HepG2 (cell line): ENCODE measurements around the gene ANKRD12. TPM values are rescaled to one million over a fixed set of nuclear protein-coding genes. Genes with fewer than 3 reads are reported as not detected.

Experiments used
- FOXC1 ChIP-seq: sonication (generic); formaldehyde crosslinking; IDR thresholded peaks from 2 replicates; pipeline ENCODE4 v1.8.0; 2022; ENCODE audit warnings: mild to moderate bottlenecking, missing genetic modification reagents, borderline replicate concordance
- HIC2 ChIP-seq: sonication (generic); formaldehyde crosslinking; IDR thresholded peaks from 2 replicates; pipeline ENCODE4 v1.9.0; 2022; ENCODE audit warnings: low read depth, missing genetic modification reagents
- HNRNPL ChIP-seq: fragments of 200-400 bp; formaldehyde crosslinking; IDR thresholded peaks from 2 replicates; pipeline ENCODE4 v1.6.1; 2017; ENCODE audit warnings: mild to moderate bottlenecking, low read depth, low read length
- ISX ChIP-seq: sonication (generic); formaldehyde crosslinking; conservative IDR thresholded peaks from 2 replicates; pipeline ENCODE4 v1.5.0; 2020; ENCODE audit warnings: missing genetic modification reagents
- KAT8 ChIP-seq: IDR thresholded peaks from 2 replicates; pipeline ENCODE4 v1.6.1; 2016; ENCODE audit warnings: missing genetic modification reagents, missing compliant biosample characterization
- KDM2A ChIP-seq: sonication (generic); formaldehyde crosslinking; IDR thresholded peaks from 2 replicates; pipeline ENCODE4 v1.4.0; 2020; ENCODE audit warnings: low read depth, missing genetic modification reagents, borderline replicate concordance
- KMT2A ChIP-seq: sonication (generic); formaldehyde crosslinking; IDR thresholded peaks from 2 replicates; pipeline ENCODE4 v1.4.0; 2020; ENCODE audit warnings: missing genetic modification reagents
- MAZ ChIP-seq, 2 experiments: sonication (generic) in 1 of 2; formaldehyde crosslinking in 1 of 2; IDR thresholded peaks; 2 replicates each; pipeline versions ENCODE4 v1.5.0 to v1.6.1; 2012 to 2020; ENCODE audit warnings: low read depth in 2 of 2, mild to moderate bottlenecking in 2 of 2, borderline replicate concordance in 1 of 2, improper control_type of control experiment in 1 of 2, low read length in 1 of 2, missing genetic modification reagents in 1 of 2, moderate library complexity in 1 of 2
- MEF2D ChIP-seq: sonication (generic); formaldehyde crosslinking; IDR thresholded peaks from 2 replicates; pipeline ENCODE4 v1.5.1; 2020; ENCODE audit warnings: mild to moderate bottlenecking, missing genetic modification reagents
- NFE2L1 ChIP-seq: sonication (generic); formaldehyde crosslinking; IDR thresholded peaks from 2 replicates; pipeline ENCODE4 v1.4.0; 2020; ENCODE audit warnings: missing genetic modification reagents, mild to moderate bottlenecking, borderline replicate concordance
- POGZ ChIP-seq: sonication (generic); formaldehyde crosslinking; IDR thresholded peaks from 2 replicates; pipeline ENCODE4 v1.4.0; 2020; ENCODE audit warnings: mild to moderate bottlenecking, missing genetic modification reagents
- RFX5 ChIP-seq: IDR thresholded peaks from 2 replicates; pipeline ENCODE4 v1.6.1; 2011; ENCODE audit warnings: low read depth, low read length, improper control_type of control experiment
- TGIF2 ChIP-seq: IDR thresholded peaks from 2 replicates; pipeline ENCODE4 v1.6.1; 2016; ENCODE audit warnings: control low read depth, missing compliant biosample characterization
- ZNF121 ChIP-seq: sonication (generic); formaldehyde crosslinking; IDR thresholded peaks from 2 replicates; pipeline ENCODE4 v1.5.0; 2020; ENCODE audit warnings: mild to moderate bottlenecking, missing genetic modification reagents
- ZNF138 ChIP-seq: sonication (generic); formaldehyde crosslinking; IDR thresholded peaks from 2 replicates; pipeline ENCODE4 v1.5.0; 2020; ENCODE audit warnings: mild to moderate bottlenecking, low read depth, missing genetic modification reagents
- ZNF253 ChIP-seq: sonication (generic); formaldehyde crosslinking; IDR thresholded peaks from 2 replicates; pipeline ENCODE4 v1.8.0; 2022; ENCODE audit warnings: mild to moderate bottlenecking, missing genetic modification reagents, borderline replicate concordance
- ZNF318 ChIP-seq: sonication (generic); formaldehyde crosslinking; IDR thresholded peaks from 2 replicates; pipeline ENCODE4 v1.4.0; 2020; ENCODE audit warnings: mild to moderate bottlenecking, missing genetic modification reagents
- ZNF567 ChIP-seq: sonication (generic); formaldehyde crosslinking; IDR thresholded peaks from 2 replicates; pipeline ENCODE4 v1.8.1; 2023; ENCODE audit warnings: mild to moderate bottlenecking, missing genetic modification reagents, borderline replicate concordance
- ZZZ3 ChIP-seq: sonication (generic); formaldehyde crosslinking; IDR thresholded peaks from 2 replicates; pipeline ENCODE4 v1.4.0; 2020; ENCODE audit warnings: missing genetic modification reagents, mild to moderate bottlenecking, borderline replicate concordance
- polyA plus RNA-seq, 8 experiments: library from polyadenylated mRNA; depleted of rRNA in 3 of 8; stranded (reverse) in 7 of 8; unstranded in 1 of 8; fragments of >200 nt; fragmentation: Illumina TruSeq in 4 of 8; extraction: Trizol in 4 of 8; gene quantifications; 2 replicates each; pipeline versions ENCODE4 v1.2.1 to v1.2.3, GENCODE V29; 2011 to 2016; ENCODE audit warnings: low read depth in 4 of 8, missing spikeins in 1 of 8, mixed read lengths in 1 of 8; ENCODE audit not compliant: insufficient read depth in 1 of 8
- total RNA-seq, 5 experiments: library from RNA; depleted of rRNA; stranded (reverse); fragments of >200 nt; fragmentation: Illumina TruSeq; extraction: Trizol; gene quantifications; 2 replicates each; pipeline ENCODE4 v1.2.3, GENCODE V29; 2016; ENCODE audit warnings: low read depth in 1 of 5

ANKRD12 gene
- total and polyA plus RNA-seq, 2 of the 13 experiments (the other 11 are each of a cell fraction or from before 2014, with no cell fraction given) = 6.0 to 23.2 TPM

GRCh38 chr18:9136315-9137155 is at the start of gene ANKRD12 (continued):
- TF ChIP-seq ZNF318 (CRISPR knock-in tag) (peak; percentile 75; the same call in 1 of the 2 replicates), HNRNPL (no peak), KMT2A (peak; percentile 88), KAT8 (CRISPR knock-in tag) (peak; percentile 28; the same call in 1 of the 2 replicates), ZNF253 (CRISPR knock-in tag) (no peak; the same call in 1 of the 2 replicates), HIC2 (CRISPR knock-in tag) (no peak; the same call in 1 of the 2 replicates), ISX (CRISPR knock-in tag) (0 out of 2 replicates have a peak, but pooled peaks have one; percentile 8), TGIF2 (CRISPR knock-in tag) (no peak; the same call in 1 of the 2 replicates), ZNF138 (CRISPR knock-in tag) (no peak), ZZZ3 (peak; percentile 64; the same call in 1 of the 2 replicates), KDM2A (peak; percentile 89; the same call in 1 of the 2 replicates), MAZ (IDR thresholded peaks at IDR 0.05; ENCODE audit: borderline replicate concordance, low read depth, low read length) (peak; percentile 32), MAZ (CRISPR knock-in tag; IDR thresholded peaks at IDR 0.05; ENCODE audit: low read depth) (peak; percentile 86), NFE2L1 (CRISPR knock-in tag) (no peak), MEF2D (no peak), RFX5 (no peak), POGZ (CRISPR knock-in tag) (peak; percentile 87), FOXC1 (CRISPR knock-in tag) (no peak; the same call in 1 of the 2 replicates), ZNF567 (no peak), ZNF121 (0 out of 2 replicates have a peak, but pooled peaks have one; percentile 13)
